ENCODE measurements around the gene NRAP. TPM values are rescaled to one million over a fixed set of nuclear protein-coding genes. Genes with fewer than 3 reads are reported as not detected.

The NRAP gene
- total RNA-seq, 1 experiment from 2014 or later: 0.05 TPM

DNA sequence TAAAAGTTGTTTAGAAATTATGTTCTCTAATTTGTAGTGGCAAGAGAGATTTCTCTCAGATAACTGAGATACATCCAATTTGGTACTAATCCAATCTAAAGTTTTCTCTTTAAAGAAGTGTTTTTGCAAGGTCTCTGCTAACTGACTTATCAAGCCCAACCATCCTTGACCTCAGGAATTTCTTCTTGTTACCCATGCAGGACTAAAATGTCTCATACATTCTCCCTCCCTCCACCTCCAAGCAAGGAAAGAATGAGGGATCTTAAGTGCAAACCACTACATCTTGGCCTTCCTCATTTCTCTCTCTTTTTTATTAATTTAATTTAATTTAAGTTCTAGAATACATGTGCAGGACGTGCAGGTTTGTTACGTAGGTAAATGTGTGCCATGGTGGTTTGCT, 12.8 kb downstream of the NRAP start:
- no peak for DNase-seq
- intact Hi-C loops (cut with micrococcal nuclease; ENCODE audit: unreplicated experiment): no loop called here
- 0 out of 2 replicates have a peak, but pooled peaks cover 1% of the 10 kb centered on the region for H3K27me3 ChIP-seq (replicated peaks; ENCODE audit: control insufficient read depth, insufficient read depth, low read length)
- TF ChIP-seq, protein P1, sequence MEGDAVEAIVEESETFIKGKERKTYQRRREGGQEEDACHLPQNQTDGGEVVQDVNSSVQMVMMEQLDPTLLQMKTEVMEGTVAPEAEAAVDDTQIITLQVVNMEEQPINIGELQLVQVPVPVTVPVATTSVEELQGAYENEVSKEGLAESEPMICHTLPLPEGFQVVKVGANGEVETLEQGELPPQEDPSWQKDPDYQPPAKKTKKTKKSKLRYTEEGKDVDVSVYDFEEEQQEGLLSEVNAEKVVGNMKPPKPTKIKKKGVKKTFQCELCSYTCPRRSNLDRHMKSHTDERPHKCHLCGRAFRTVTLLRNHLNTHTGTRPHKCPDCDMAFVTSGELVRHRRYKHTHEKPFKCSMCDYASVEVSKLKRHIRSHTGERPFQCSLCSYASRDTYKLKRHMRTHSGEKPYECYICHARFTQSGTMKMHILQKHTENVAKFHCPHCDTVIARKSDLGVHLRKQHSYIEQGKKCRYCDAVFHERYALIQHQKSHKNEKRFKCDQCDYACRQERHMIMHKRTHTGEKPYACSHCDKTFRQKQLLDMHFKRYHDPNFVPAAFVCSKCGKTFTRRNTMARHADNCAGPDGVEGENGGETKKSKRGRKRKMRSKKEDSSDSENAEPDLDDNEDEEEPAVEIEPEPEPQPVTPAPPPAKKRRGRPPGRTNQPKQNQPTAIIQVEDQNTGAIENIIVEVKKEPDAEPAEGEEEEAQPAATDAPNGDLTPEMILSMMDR (IDR thresholded peaks at IDR 0.05; ENCODE audit: insufficient read depth in 1 of 2, low read depth in 1 of 2, low read length in 1 of 2, severe bottlenecking in 1 of 2, unreplicated experiment in 1 of 2): no peak
- BruUV-seq (replicated peaks): no TSS peak
- no peak overlapping the region for H3K4me3 ChIP-seq (ENCODE audit: low read depth, low read length)
- no peaks in the 10 kb centered on the region for H3K36me3 Mint-ChIP-seq (ENCODE audit: insufficient read depth, unreplicated experiment)
- H3K4me1 ChIP-seq: no peaks in the 10 kb centered on the region
- POLR2A ChIA-PET: no interaction called here
- H3K27me3 Mint-ChIP-seq (ENCODE audit: insufficient read depth, unreplicated experiment): peaks cover 8% of the 10 kb centered on the region
- H3K27ac Mint-ChIP-seq (ENCODE audit: unreplicated experiment): no peak overlapping the region
- no peaks in the 10 kb centered on the region for H3K36me3 ChIP-seq (ENCODE audit: control insufficient read depth, insufficient read depth, low read length)
- no peaks in the 10 kb centered on the region for H3K9me3 Mint-ChIP-seq (ENCODE audit: unreplicated experiment)
- CTCF ChIA-PET: no interaction called here
- no peak overlapping the region for H3K4me3 Mint-ChIP-seq (ENCODE audit: unreplicated experiment)
- no peaks in the 10 kb centered on the region for H3K4me1 Mint-ChIP-seq (ENCODE audit: low read depth, unreplicated experiment)
- H3K9me3 ChIP-seq: no peaks in the 10 kb centered on the region

- H3K36me3 Mint-ChIP-seq (ENCODE audit: insufficient read depth, unreplicated experiment): no peaks in the 10 kb centered on the region
- peaks cover 8% of the 10 kb centered on the region for H3K27me3 Mint-ChIP-seq (ENCODE audit: insufficient read depth, unreplicated experiment)
- Histone ChIP-seq H3K36me3 (ENCODE audit: control insufficient read depth, insufficient read depth, low read length) (no peaks in the 10 kb centered on the region), H3K9me3 (no peaks in the 10 kb centered on the region), H3K27me3 (replicated peaks; ENCODE audit: control insufficient read depth, insufficient read depth, low read length) (0 out of 2 replicates have a peak, but pooled peaks cover 1% of the 10 kb centered on the region), H3K4me1 (no peaks in the 10 kb centered on the region), H3K4me3 (ENCODE audit: low read depth, low read length) (no peak overlapping the region)
- H3K27ac Mint-ChIP-seq (ENCODE audit: unreplicated experiment): no peak overlapping the region
- ChIA-PET CTCF (no interaction called here), POLR2A (no interaction called here)
- H3K4me3 Mint-ChIP-seq (ENCODE audit: unreplicated experiment): no peak overlapping the region
- H3K4me1 Mint-ChIP-seq (ENCODE audit: low read depth, unreplicated experiment): no peaks in the 10 kb centered on the region
- BruUV-seq (replicated peaks): no TSS peak
- intact Hi-C loops (cut with micrococcal nuclease; ENCODE audit: unreplicated experiment): no loop called here
- H3K9me3 Mint-ChIP-seq (ENCODE audit: unreplicated experiment): no peaks in the 10 kb centered on the region
- TF ChIP-seq, protein P1 (IDR thresholded peaks at IDR 0.05; ENCODE audit: insufficient read depth in 1 of 2, low read depth in 1 of 2, low read length in 1 of 2, severe bottlenecking in 1 of 2, unreplicated experiment in 1 of 2): no peak
- no peak for DNase-seq
These were observed 13.7 kb downstream of the NRAP start for GRCh38 chr10:113650172-113650571.

- ChIA-PET CTCF (no interaction called here), POLR2A (no interaction called here)
- BruUV-seq (replicated peaks): no TSS peak
- TF ChIP-seq, protein P1 (IDR thresholded peaks at IDR 0.05; ENCODE audit: insufficient read depth in 1 of 2, low read depth in 1 of 2, low read length in 1 of 2, severe bottlenecking in 1 of 2, unreplicated experiment in 1 of 2): no peak
- H3K4me3 Mint-ChIP-seq (ENCODE audit: unreplicated experiment): no peak overlapping the region
- H3K27ac Mint-ChIP-seq (ENCODE audit: unreplicated experiment): no peak overlapping the region
- intact Hi-C loops (cut with micrococcal nuclease; ENCODE audit: unreplicated experiment): no loop called here
- Histone ChIP-seq H3K4me1 (peaks cover 9% of the 10 kb centered on the region; the same call in 1 of the 2 replicates), H3K36me3 (ENCODE audit: control insufficient read depth, insufficient read depth, low read length) (no peaks in the 10 kb centered on the region), H3K4me3 (ENCODE audit: low read depth, low read length) (no peak overlapping the region), H3K27me3 (replicated peaks; ENCODE audit: control insufficient read depth, insufficient read depth, low read length) (0 out of 2 replicates have a peak, but pooled peaks cover 1% of the 10 kb centered on the region), H3K9me3 (no peaks in the 10 kb centered on the region)
- no peak for DNase-seq
- H3K9me3 Mint-ChIP-seq (ENCODE audit: unreplicated experiment): no peaks in the 10 kb centered on the region
- H3K36me3 Mint-ChIP-seq (ENCODE audit: insufficient read depth, unreplicated experiment): no peaks in the 10 kb centered on the region
- H3K27me3 Mint-ChIP-seq (ENCODE audit: insufficient read depth, unreplicated experiment): no peaks in the 10 kb centered on the region
- H3K4me1 Mint-ChIP-seq (ENCODE audit: low read depth, unreplicated experiment): peaks cover 6% of the 10 kb centered on the region
These were observed 15.4 kb downstream of the NRAP start for GRCh38 chr10:113648478-113648877.

All from Caco-2 (cell line).